CD4-positive, alpha-beta T cell treated with Interleukin-17A for 4 hours (primary cell): Measurements from ENCODE around the gene PIEZO2.

ENCODE experiments used
- DNase-seq: peaks from one replicate; pipeline ENCODE4 v3.0.0-alpha.2; 2020; ENCODE audit warnings: mixed read lengths

Gene PIEZO2

DNA sequence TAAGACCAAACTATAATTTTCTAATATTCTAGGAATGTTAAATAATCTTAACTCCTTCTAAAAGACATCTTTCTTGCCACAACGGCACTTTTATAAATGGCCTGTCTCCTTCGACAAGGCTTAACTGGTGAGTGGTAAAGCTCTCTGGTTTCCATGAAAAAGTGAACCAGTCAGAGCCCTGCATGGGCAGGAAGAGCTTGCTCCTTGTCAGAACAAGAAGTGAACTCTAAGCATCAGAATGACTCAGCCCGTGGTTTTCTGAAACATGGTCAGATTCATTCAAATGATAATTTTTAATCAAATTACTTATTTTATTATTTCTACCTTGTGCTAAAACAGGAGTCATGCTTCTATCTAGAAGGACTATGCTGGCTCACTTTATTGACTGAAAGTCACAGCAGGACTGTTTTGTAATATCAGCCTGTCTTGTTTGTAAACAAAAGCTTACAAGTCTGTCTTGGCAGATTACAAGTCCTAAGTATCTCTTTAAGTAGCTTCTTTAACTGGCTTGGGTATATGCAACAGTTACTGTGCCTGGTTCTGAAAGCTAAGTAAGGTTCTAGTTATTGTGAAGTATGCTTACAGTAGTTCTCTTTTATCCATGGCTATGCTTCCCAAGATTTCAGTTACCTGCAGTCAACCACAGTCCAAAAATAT, 378.2 kb downstream of the PIEZO2 start:
- DNase-seq = no peak

DNA sequence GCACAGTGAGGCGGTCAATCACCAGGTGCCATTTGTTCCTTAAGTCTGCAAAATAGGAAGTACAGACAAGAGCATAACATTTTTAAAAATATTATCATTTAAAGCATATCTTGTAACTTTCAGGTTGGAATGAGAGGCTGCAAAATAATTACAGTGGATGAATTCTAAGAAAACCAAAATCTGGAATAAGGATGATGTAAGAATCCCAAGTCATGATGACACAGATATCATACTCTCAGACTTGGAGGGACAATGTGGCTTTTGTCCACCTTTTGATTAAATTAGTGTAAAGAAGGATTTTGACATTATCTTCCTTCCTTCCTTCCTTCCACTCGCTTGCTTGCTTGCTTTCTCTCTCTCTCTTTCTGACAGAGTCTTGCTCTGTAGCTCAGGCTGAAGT, 379.1 kb downstream of the PIEZO2 start:
- no peak for DNase-seq

- DNase-seq = no peak
Measured at GRCh38 chr18:10768221-10768620, 381.1 kb downstream of the PIEZO2 start.

DNA sequence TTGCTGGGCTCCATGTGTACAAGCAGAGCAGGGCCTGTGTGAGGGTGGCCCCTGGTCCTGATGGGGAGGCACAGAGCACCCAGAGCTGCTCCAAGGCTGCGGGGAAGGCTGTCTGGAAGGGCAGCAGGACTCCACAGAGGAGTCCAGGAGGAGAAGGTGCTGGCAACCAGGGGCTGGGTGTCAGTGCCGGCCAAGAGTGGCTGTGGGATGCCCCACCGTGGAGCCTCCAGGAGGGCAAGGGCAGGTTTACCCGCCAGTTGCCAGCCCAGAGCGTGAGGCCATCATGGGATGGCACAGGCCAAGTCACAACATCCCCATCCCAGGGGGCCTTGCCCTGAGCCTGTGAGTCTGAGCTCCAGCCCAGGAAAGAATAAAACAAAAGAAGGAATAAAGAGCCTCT, 381.7 kb downstream of the PIEZO2 start:
- no peak for DNase-seq

- no peak for DNase-seq
Measured at GRCh38 chr18:10760986-10761385, 388.4 kb downstream of the PIEZO2 start.

GRCh38 chr18:10759241-10759640, 390.1 kb downstream of the PIEZO2 start:
- DNase-seq = no peak

DNA sequence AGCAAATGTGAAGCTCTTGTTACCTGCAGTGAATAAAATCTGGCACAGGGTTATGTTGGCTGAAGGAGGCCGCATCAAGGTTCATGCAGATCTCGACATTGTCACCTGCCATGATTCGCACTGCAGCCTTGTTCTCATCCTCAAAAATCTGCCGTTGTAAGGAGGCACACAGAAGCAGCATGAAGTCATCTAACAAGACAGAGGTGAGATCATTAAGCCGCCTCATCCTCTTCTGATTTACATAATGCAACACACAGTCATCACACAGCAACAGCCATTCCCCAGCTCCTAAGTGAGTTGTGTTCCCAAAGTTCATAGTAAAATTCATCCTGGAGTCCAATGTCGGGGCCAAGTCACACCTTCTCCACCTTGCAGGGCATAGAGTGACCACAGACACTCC, 391.4 kb downstream of the PIEZO2 start:
- DNase-seq = no peak

DNA sequence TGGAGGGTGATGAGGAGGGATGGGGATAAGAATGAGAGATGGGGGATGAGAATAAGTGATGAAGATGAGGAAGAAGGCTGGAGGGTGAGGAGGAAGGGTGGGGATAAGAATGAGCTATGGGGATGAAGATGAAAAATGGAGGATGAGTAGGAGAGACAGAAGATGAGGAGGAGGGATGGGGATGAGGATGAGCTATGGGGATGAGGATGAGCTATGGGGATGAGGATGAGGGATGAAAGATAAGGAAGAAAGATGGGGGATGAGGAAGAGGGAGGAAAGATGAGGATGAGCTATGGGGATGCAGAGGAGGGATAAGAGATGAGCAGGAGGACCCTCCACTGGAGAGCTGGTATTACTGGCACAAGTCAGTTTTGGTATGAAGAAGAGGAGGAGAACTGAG, 392.0 kb downstream of the PIEZO2 start:
- no peak for DNase-seq

DNA sequence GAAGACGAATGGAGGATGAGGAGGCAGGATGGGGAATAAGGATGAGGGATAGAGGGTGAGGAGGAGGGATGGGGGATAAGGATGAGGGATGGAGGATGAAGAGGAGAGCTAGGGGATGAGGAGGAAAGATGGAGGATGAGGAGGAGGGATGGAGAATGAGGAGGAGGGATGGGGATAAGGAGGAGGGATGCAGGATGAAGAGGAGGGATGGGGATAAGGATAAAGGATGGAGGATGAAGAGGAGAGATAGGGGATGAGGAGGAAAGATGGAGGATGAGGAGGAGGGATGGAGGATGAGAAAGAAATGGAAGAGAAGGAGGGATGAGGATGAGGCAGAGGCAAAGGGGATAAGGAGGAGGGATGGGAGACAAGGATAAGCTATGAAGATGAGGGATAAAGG, 393.5 kb downstream of the PIEZO2 start:
- DNase-seq = no peak

- DNase-seq = no peak
Measured at GRCh38 chr18:10754128-10754527, 395.2 kb downstream of the PIEZO2 start.

GRCh38 chr18:10752382-10752781, 397.0 kb downstream of the PIEZO2 start:
- no peak for DNase-seq

DNA sequence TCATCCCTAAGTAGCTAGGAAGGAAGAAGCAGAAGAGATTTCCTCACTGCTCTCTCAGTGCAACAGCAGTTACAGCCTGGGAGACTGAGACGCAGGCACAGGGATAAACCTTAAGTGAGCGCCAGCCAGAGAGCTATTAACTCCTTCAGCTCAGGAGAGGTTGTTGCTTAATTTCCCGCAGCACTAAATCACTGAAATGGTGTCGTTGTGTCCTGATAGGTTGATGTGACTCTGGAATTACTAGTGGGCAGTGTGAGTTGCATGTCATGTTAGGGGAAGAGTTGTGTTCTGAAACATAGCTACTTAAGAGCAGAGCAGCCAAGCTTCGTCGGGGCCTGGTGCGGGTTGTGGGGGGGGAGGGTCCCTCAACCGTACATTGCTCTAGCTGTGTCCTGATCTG, 397.7 kb downstream of the PIEZO2 start:
- DNase-seq = no peak

DNA sequence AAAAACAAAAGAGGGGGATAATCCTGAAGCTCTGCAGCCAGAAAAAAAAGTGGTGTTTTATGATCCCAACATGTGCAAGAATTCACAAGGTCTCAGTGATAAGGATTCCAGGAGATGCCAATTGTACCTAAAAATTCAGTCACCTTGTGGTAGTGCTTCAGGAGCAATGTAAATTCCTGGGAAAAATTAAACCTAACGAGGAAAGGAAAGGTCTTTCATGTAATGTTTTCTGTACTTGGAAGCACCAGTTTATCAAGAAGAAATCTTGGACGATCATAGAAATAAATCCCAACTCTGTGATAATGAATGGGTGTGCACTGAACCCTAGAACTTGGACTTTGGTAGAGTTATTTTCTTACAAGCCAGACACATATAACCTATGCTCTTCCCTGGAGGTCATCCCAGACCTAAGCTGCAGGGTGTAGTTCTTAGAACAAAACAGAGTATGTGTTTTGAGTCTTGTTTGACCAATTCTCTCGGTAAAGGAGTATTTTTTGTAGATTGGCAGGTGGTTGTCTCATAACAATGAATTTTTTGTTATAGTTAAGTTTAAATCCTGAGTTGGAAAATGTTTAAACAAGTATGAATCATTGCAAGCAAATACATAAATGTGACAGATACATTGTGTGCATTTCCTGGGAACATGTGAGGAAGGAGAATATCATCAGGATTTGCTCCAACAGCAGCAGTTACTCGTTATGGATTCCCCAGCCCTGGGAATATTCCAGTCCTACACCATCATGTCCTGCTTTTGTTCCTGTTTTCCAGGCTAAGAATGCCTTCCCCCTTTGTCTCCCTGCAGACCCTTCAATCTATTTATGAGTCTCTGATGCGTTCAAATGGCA, 399.0 kb downstream of the PIEZO2 start:
- no peak for DNase-seq

DNA sequence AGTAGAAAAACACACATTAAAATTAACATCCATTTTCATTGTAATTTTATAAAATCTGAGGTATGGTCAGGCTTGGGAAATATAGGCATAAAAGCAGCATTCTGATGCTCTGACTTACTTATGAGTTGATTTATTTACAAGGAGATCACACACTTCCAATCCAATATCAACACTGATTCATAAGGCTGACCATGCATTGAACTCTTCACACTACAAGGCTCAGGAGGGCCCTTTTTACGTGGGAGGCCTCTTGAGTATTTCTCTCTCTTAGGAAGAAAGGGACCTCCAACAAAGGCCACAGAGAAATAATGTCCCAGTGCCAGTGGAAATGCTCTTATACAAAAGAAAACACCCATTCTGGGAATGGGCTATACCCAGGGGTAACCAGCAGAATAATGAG, 400.7 kb downstream of the PIEZO2 start:
- DNase-seq = no peak

DNA sequence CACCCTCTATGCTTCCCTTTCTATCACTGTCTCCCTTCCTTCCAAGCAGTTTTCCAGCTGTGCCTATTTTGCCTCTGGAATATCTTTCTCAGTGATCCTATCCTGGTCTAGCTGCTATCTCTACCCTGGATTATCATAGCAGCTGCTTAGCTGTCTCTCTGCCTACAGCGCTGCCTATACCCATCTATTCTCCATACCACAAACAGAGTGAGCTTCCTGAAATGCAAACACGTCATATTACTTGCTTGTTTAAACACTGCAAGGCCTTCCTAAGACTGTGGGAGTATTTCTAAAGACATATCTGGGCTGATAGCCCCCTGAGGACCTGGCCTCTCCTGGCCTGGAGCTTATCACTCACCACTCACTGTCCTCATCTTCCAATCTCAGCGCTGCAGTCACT, 403.4 kb downstream of the PIEZO2 start:
- no peak for DNase-seq

DNA sequence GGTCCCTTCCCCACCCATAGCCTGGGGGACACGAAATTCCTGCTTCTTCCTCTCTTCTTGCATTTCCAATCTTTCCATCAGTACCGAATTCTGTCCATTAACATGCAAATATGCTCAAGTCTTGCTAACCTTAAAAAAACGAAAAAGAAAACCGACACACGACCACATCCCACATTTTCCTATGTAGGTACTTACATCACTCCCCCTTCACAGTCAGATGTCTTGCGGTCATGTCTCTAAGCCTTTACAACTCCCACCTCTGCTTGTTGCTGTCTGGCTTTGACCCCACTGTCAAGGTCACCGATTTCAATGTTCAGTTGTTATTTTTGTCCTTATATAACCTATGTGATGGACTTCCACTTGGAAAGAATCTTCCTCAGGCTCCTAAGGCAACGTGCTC, 404.1 kb downstream of the PIEZO2 start:
- no peak for DNase-seq

DNA sequence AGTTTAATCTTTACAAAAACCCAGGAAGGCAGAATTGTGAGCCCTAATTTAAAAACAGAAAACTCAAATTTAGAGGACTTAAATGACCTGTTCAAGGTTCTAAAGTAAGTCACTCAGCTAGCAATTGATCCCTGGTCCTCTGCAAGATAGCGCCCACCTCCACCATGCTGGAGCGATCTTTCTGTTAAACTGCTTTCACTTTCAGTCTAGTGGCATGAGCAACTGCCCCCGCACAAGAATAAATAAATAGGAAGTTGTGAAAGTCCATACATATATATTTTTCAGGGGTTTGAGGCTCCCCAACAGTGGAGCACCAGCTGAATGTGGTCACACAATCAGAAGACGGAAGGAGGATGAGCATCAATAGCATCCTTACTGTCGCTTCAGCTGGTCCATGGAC, 405.6 kb downstream of the PIEZO2 start:
- no peak for DNase-seq

GRCh38 chr18:10739152-10739551, 410.2 kb downstream of the PIEZO2 start:
- DNase-seq = no peak

DNA sequence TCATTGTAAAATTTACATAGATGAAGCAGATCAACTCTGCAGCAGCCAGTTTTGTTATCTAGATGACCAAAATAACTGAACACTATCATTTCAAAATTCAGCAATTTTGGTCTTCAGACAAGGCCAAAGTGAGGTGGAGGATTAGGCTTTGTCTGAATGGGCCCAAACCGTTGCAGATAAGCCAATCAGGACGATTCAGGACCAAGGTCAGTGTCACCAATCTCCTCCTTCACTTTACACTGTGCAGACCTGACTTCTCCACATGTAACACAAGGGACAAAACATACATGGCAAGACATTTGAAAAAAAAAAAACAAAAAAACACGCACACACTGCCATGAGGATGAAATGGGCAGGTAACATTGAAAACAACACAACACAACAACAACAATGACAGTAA, 412.4 kb downstream of the PIEZO2 start:
- DNase-seq = no peak

- no peak for DNase-seq
Measured at GRCh38 chr18:10732990-10733389, 416.4 kb downstream of the PIEZO2 start.

- DNase-seq = no peak
Measured at GRCh38 chr18:10727477-10727876, 421.9 kb downstream of the PIEZO2 start.

DNA sequence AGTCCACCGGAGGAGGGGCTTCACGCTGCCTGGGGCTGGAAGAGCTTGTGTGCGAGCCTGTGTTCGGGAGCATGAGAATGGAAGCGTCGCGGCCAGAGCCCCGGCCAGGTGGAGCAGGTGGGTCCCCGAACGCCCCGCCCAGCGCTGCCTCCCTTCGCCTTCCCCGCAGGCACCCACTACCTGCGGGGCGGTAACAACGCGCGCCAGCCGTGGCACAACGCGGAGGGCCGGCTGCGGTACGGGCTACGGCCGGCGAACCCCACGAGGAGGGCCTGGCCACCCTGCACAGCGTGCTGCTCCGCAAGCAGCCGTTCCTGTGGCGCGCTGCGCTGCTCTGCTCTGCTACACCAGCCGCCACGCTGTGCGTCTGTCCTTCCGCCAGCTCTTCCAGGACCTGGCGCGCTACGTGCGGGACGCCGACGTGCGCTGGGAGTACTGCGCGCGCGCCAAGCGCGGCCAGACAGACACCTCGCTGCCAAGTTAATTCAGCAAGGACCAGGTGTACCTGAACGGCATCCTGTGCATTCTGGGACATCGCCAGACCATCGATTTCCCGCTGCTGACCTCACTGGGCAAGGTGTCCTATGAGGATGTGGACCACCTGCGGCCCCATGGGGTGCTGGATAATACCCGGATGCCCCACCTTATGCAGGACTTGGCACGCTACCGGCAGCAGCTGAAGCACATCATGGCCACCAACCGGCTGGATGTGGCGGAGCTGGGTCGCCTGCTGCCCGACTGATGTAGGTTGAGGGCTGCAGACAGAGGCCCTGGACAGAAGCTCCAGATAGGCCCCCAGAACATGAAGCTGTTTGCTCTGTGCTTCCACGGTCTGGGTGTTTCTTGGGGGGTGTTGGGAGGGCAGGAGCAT, 422.9 kb downstream of the PIEZO2 start:
- DNase-seq = no peak

DNA sequence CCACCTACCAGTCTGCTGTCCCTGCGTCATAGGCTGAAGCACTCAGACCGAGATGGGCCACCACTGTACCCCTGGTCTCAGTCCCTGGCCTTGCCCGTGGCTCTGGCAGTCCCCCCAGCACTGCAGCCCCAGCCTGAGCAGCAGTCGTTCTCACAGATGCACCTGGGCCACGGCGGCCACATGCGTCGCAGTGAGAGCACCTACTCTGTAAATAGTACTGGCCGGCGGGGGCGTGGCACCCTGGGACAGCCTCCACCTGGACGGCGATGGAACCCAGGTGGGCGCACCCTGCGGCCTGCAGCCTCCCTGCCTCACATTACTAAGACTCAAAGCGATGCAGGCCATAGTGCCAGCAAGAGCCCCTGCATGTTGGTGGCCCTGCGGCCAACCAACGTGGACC, 424.7 kb downstream of the PIEZO2 start:
- DNase-seq = no peak

DNA sequence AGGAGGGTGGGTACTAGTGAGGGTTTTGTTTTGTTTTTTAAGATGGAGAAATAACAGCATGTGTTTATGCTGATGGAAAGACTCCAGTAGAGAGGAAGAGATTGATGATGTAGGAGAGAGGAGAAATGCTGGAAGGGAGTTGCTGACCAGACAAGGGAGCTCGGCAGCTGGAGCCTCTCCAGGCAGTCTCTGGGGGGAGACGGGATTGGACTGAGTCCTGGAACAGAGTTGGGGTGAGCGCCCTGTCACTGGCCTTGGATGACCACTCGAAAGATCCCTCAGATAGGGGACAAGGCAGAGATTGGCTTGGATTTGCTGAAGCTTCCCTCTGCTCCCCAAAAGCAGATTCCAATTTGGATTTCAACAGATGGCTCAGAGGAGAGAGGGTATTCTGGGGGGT, 425.9 kb downstream of the PIEZO2 start:
- no peak for DNase-seq
